Choroid plexus epithelial cell (primary cell): ENCODE measurements around the gene ESD.
A peak's percentile ranks its signal among the peaks of the same experiment; 100 is the strongest.

Source experiments
- DNase-seq: peaks from one replicate; pipeline ENCODE4 v3.0.0-alpha.2; 2010; ENCODE audit warnings: low read depth
- H3K4me3 ChIP-seq: 2 replicates; pipeline ENCODE4 v1.5.1; 2011; ENCODE audit warnings: low read depth, mild to moderate bottlenecking, control low read depth, low read length, moderate library complexity
- TF ChIP-seq, protein P1 (sequence below): conservative IDR thresholded peaks from 2 replicates; pipeline ENCODE4 v1.5.1; 2011; ENCODE audit warnings: low read depth, mild to moderate bottlenecking, control low read depth, inconsistent platforms, low read length, moderate library complexity

Gene ESD

DNA sequence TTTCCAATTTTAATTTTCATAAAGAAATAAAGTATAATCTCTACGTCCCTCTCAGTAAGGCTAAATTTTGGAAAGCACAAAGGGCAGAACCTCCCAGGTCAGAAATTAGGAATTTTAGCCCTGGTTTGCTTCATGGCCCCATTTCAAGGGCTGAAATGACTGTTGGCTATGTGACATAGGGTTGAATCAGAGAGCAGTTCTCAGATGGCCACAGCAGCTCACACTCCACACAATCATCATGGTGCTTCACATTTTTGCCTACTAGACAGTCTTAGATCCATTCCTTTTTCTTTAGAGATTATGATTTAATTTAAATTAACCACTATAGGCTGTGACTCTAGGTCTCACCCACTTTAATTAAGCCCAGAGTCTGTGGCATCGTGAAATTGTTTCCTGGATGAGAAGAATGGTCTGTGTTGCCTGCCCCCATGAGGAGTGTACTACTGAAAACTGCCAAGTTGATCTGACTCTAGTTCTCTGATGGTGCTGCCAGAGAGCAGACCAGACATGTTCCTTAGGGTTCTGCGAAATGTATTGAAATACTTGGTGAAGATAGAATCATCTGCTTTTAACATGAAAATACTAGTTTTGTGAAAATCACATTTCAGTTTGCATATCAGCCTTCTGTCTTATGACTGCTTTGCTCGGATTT is 57.4 kb downstream of the ESD start:
- H3K4me3 ChIP-seq: no peak overlapping the region
- no peak for DNase-seq
- TF ChIP-seq, protein P1, sequence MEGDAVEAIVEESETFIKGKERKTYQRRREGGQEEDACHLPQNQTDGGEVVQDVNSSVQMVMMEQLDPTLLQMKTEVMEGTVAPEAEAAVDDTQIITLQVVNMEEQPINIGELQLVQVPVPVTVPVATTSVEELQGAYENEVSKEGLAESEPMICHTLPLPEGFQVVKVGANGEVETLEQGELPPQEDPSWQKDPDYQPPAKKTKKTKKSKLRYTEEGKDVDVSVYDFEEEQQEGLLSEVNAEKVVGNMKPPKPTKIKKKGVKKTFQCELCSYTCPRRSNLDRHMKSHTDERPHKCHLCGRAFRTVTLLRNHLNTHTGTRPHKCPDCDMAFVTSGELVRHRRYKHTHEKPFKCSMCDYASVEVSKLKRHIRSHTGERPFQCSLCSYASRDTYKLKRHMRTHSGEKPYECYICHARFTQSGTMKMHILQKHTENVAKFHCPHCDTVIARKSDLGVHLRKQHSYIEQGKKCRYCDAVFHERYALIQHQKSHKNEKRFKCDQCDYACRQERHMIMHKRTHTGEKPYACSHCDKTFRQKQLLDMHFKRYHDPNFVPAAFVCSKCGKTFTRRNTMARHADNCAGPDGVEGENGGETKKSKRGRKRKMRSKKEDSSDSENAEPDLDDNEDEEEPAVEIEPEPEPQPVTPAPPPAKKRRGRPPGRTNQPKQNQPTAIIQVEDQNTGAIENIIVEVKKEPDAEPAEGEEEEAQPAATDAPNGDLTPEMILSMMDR: no peak

DNA sequence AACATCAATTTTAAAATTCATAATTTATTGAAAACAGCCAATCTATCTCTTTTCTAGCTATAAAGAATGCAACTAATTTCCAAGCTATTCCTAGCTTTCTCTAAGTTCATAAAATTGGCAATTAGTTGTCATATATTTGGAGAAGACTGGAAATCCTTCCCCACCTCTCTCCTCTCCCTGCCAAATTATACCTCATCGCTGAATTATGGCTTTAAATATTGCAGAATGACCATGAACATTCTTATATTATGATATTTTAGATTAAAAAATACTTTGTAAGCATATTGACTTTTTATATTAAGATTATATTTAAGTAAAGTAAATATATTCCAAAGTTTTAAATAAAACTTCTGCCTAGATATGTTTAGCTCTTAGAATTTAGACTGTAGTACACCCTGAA is 58.2 kb downstream of the ESD start:
- TF ChIP-seq, protein P1: no peak
- no peak for DNase-seq
- H3K4me3 ChIP-seq: no peak overlapping the region

DNA sequence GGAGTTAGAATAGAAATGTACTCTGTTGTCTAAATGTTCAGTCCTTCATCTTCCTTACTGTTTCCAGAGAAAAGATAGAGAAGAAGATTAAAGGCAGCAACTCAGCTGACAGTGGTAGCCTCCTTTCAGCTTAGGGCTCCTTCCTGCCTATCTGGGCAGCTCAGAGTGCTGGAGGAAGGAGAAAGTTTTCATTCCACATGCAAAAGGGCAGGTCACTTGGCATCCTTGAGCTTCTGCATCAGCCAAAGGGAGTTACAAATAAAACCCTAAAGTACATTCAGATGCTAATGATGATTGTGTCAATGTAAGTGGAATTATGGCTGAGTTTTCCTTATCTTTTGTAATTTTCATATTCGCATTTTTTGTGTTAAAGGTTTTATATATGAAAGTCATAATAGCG is 58.9 kb downstream of the ESD start:
- peak; percentile 75 for DNase-seq
- TF ChIP-seq, protein P1: no peak

DNA sequence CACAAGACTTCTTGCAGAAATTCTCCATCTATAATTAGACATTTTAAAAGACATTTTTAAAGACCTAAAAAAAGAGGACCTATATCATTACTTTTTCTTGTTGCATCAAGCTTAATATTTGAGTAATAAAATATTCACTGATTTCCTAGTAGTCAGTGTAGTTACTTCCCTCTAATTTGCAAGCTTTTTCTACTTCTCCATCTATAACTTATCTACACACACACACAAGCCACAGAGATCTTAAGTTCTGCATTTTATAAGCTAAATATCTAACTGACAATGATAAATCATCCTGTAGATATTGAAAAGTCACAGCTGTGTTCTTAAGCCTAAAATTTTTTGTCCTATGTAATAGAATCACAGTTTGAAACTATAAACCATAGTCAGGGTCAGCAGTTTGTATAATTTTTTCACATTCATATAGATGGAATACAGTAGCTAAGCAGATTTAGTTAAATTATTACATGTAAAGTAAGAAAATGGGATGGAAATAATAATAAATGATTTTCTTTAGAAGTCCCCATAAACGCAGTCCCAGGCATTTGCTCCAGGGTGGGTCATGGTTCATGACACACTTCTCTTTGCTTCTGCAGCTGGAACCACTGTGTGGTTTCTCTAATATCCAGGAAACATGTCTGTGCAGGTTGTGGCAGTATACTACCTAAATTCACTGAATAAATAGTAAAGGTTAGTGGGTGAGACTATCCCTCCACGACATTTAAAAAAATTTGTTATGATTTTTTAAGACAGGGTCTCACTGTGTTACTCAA is 60.2 kb downstream of the ESD start:
- TF ChIP-seq, protein P1: no peak
- H3K4me3 ChIP-seq: no peak overlapping the region
- DNase-seq: no peak

More for the DNA sequence above, 58.9 kb downstream of the ESD start:
- H3K4me3 ChIP-seq: no peak overlapping the region

DNA sequence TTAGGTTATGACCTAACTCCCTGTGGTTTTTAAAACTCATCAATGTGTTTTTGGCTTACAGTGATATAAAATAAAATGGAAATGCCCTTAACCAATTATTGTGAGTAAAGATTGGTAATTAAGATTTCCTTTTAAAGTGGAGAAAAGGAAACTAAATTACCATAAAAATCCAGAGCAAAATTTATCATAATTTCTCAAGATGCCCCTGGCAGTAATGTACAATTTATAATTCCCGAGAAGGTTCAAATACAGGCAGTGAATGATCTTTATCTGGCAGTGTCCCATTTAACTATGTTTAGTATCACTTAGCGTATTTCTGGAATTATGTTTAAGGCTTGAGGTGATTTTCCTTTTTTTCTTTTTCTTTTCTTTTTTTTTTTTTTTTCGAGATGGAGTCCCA is 61.5 kb downstream of the ESD start:
- H3K4me3 ChIP-seq: no peak overlapping the region
- DNase-seq: no peak
- TF ChIP-seq, protein P1: no peak

DNA sequence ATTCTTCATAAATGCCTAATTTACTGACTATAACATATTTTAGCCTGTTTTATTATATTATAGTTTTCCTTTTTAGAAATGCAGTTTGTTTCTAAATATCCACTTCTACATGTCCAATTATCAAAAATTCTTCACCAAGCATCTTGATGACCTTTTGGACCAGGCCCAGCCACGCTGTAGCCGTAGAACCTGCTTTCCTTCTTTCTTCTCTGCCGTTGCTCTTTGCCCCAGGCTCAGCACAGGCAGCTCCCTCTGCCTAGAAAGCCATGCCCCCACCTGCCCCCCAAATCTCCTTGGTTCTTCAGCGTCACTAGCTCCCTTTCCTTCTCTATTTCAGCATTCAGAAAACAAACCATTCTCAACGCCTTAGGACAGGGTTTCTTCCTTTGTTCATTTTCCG is 65.4 kb downstream of the ESD start:
- H3K4me3 ChIP-seq: no peak overlapping the region
- TF ChIP-seq, protein P1: no peak
- DNase-seq: no peak
